Vagina (tissue), 2 donors: ENCODE measurements around the gene KLK7.

Experiments
- POLR2AphosphoS5 ChIP-seq, 2 donors: sonication (generic); formaldehyde crosslinking; IDR thresholded peaks; one replicate each; pipeline ENCODE4 v1.9.0; 2017; ENCODE audit warnings: antibody characterized with exemption in 2 of 2, mild to moderate bottlenecking in 2 of 2, low read depth in 1 of 2; ENCODE audit not compliant: insufficient read depth in 1 of 2
- TF ChIP-seq, protein P1 (sequence below), 3 experiments: fragments of 450-650 bp in 2 of 3; fragments of 200-600 bp in 1 of 3; sonication (generic) in 1 of 3; IDR thresholded peaks; one replicate each; pipeline ENCODE4 v1.5.1; 2017 to 2019; ENCODE audit warnings: antibody characterized with exemption in 3 of 3, mild to moderate bottlenecking in 2 of 3, moderate library complexity in 2 of 3

- TF ChIP-seq, protein P1, sequence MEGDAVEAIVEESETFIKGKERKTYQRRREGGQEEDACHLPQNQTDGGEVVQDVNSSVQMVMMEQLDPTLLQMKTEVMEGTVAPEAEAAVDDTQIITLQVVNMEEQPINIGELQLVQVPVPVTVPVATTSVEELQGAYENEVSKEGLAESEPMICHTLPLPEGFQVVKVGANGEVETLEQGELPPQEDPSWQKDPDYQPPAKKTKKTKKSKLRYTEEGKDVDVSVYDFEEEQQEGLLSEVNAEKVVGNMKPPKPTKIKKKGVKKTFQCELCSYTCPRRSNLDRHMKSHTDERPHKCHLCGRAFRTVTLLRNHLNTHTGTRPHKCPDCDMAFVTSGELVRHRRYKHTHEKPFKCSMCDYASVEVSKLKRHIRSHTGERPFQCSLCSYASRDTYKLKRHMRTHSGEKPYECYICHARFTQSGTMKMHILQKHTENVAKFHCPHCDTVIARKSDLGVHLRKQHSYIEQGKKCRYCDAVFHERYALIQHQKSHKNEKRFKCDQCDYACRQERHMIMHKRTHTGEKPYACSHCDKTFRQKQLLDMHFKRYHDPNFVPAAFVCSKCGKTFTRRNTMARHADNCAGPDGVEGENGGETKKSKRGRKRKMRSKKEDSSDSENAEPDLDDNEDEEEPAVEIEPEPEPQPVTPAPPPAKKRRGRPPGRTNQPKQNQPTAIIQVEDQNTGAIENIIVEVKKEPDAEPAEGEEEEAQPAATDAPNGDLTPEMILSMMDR (IDR thresholded peaks at IDR 0.05) = no peak
- TF ChIP-seq POLR2AphosphoS5 (IDR thresholded peaks at IDR 0.05; ENCODE audit: insufficient read depth in 1 of 2, low read depth in 1 of 2) = no peak
Observed at GRCh38 chr19:50975766-50976165, 8.0 kb downstream of the KLK7 start.
